A549 (cell line): Measurements from ENCODE around the gene GLB1L.

Experiments used
- CHD2 ChIP-seq: fragments of 150-350 bp; IDR thresholded peaks from 2 replicates; pipeline ENCODE4 v1.6.1; 2014; ENCODE audit warnings: low read length; ENCODE audit not compliant: partially characterized antibody
- HDAC2 ChIP-seq: fragments of 200-600 bp; sonication (generic); IDR thresholded peaks from 2 replicates; pipeline ENCODE4 v1.6.1; 2016
- JUNB ChIP-seq: fragments of >200 bp; sonication (Bioruptor Twin); formaldehyde crosslinking; IDR thresholded peaks from 2 replicates; pipeline ENCODE4 v1.6.1; 2016
- KDM1A ChIP-seq: fragments of 200-600 bp; sonication (generic); IDR thresholded peaks from 2 replicates; pipeline ENCODE4 v1.6.1; 2016; ENCODE audit warnings: low read depth, mild to moderate bottlenecking
- RNF2 ChIP-seq: fragments of 200-600 bp; sonication (generic); IDR thresholded peaks from 2 replicates; pipeline ENCODE4 v1.6.1; 2016; ENCODE audit warnings: low read depth, mild to moderate bottlenecking, antibody characterized with exemption, moderate library complexity, borderline replicate concordance
- TF ChIP-seq, protein P1 (sequence below): fragments of >200 bp; sonication (Bioruptor Twin); formaldehyde crosslinking; IDR thresholded peaks from 3 replicates; pipeline ENCODE4 v1.5.1; 2016
- TF ChIP-seq, protein P2 (sequence below): IDR thresholded peaks from 2 replicates; pipeline ENCODE4 v1.6.1; 2012; ENCODE audit warnings: low read depth, borderline replicate concordance
- TF ChIP-seq, protein P3 (sequence below): IDR thresholded peaks from 2 replicates; pipeline ENCODE4 v1.6.1; 2012

DNA sequence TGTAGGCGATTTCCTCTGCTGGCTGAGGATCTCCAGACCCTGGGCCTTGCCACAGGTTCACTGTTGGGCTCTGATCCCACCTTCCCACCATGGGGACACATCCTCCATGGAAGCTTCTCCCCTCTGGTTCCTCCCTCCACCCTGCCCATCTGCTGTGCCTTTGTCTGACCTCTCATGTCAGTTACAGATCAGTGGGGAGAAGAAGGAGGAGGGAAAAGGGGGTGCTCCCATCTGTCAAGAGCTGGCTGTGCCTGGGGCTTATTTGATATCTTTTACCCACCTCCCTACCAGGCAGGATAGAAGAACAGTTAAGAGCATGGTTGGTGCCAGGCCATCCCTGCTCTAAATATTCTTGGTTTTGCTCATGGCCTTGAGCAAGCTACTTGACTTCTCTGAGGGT is 21.6 kb upstream of the GLB1L start:
- TF ChIP-seq, protein P1, sequence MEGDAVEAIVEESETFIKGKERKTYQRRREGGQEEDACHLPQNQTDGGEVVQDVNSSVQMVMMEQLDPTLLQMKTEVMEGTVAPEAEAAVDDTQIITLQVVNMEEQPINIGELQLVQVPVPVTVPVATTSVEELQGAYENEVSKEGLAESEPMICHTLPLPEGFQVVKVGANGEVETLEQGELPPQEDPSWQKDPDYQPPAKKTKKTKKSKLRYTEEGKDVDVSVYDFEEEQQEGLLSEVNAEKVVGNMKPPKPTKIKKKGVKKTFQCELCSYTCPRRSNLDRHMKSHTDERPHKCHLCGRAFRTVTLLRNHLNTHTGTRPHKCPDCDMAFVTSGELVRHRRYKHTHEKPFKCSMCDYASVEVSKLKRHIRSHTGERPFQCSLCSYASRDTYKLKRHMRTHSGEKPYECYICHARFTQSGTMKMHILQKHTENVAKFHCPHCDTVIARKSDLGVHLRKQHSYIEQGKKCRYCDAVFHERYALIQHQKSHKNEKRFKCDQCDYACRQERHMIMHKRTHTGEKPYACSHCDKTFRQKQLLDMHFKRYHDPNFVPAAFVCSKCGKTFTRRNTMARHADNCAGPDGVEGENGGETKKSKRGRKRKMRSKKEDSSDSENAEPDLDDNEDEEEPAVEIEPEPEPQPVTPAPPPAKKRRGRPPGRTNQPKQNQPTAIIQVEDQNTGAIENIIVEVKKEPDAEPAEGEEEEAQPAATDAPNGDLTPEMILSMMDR: no peak
- no peak for TF ChIP-seq CHD2
- no peak for TF ChIP-seq JUNB
- no peak for TF ChIP-seq KDM1A
- TF ChIP-seq, protein P2, sequence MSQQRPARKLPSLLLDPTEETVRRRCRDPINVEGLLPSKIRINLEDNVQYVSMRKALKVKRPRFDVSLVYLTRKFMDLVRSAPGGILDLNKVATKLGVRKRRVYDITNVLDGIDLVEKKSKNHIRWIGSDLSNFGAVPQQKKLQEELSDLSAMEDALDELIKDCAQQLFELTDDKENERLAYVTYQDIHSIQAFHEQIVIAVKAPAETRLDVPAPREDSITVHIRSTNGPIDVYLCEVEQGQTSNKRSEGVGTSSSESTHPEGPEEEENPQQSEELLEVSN: no peak
- TF ChIP-seq, protein P3, sequence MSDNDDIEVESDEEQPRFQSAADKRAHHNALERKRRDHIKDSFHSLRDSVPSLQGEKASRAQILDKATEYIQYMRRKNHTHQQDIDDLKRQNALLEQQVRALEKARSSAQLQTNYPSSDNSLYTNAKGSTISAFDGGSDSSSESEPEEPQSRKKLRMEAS: no peak
- no peak for TF ChIP-seq RNF2
- no peak for TF ChIP-seq HDAC2
